GM19023 (cell line): ENCODE measurements around the gene HPS3.

Source experiments
- ATAC-seq: cut with Tn5 transposase; IDR thresholded peaks from one replicate; pipeline ENCODE4 v1.9.1; 2021; ENCODE audit warnings: mild to moderate bottlenecking, moderate library complexity; ENCODE audit not compliant: unreplicated experiment

HPS3 gene

DNA sequence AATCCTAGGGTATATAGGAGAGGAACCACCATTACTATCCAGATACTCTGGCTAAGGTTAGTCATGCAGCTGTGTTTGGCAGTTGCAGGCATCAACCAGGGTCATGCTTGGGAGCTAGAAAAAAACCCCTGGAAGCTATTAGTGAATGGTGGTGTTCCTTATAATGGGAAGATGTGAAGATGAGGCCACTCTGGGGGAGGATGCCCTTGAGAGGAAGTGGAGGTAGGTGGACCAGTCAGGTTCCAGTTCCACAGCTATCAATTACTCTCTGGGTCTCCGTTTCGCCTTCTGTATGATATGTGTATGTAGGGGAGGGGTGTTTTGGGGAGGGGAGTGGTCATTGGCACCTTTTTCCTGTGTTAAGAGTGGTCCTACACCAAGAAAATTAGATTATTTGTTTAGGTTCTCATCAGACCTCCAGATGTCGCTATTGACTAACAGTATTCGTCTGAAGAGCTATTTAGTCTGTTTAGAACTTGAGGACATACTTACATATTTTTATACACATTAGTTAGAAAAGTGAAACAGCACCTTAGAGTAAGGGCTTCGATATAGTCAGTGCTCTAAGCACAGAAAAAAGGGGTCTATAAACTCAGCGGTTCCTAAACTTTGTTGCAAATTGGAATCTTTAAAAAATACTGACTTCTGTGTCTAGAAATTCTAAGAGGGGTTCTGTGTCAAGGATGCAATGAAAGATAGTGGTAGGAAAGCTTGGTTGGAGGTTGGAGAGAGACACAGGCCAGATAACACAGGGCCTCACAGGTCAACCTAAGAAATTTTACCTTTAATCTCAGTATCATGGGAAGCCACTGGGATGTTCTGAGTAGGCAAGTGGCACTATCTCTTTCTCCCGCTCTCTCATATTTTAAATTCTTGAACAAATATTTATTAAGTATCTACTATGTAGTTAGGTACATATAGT is 9.1 kb upstream of the HPS3 start:
- ATAC-seq: peak; percentile 90

DNA sequence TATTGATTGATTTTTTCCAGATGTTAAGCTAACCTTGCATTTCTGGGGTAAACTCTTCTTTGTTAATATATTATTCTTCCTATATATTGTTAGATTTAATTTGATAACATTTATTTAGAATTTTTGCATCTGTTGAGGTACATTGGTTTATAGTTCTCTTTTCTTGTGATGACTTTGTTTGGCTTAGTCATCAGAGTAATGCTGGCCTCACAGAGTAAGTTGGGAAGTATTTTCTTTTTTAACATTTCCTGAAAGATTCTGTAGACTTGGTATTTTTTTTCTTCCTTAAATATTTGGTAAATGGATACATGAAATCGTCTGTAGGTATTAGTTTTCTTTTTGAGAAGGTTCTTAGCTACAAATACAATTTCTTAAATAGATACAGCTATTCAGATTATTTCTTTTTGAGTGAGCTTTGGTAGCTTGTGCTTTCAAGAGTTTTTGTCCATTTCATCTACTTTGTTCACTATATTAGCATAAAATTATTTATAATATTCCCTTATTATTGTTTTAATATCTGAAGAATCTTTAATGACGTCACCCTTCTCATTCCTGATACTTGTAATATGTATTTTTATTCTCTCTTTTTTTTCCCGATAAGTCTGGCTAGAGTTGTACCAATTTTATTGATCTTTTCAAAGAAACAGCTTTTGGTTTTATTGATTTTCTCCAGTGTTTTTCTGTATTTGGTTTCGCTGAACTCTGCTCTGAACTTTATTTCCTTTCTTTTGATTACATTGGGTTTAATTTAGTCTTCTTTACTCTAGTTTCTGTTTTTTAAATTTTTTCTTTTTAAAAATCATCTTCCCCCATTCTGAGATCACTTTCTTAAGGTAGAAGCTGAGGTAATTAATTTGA is 6.5 kb upstream of the HPS3 start:
- no peak for ATAC-seq

DNA sequence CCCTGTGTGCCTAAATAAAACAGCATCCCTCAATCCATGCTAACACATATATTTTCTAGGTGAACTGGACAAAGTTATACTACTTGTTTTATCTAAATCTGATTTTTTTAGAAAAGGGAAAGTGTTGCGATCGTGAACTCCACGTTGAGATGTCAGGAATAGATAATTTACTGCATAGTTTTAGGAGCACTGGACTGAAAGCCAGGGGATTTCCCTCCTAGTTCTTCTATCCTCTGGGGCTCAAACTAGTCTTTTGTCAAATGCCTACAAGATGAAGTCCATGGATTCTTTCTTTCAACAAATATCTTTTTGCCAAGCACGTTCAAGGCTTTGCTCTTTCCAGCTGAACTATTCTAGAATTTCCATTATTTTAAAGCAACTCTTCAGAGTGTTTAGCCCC is 617 bp upstream of the HPS3 start:
- ATAC-seq: peak; percentile 5

DNA sequence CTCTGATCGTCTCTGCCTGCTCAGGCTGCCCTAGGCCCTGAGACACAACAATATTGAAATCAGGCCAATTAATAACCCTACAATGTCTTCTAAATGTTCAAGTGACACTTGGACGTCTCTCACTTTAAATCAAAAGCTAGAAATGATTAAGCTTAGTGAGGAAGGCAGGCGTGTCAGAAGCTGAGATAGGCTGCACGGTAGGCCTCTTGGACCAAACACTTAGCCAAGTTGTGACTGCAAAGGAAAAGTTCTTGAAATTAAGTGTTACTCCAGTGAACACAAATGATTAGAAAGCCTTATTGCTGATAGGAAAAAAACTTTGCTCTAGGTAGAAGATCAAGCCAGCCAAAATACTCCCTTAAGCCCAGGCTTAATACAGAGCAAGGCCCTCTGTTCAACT is 2.2 kb downstream of the HPS3 start:
- ATAC-seq: no peak

DNA sequence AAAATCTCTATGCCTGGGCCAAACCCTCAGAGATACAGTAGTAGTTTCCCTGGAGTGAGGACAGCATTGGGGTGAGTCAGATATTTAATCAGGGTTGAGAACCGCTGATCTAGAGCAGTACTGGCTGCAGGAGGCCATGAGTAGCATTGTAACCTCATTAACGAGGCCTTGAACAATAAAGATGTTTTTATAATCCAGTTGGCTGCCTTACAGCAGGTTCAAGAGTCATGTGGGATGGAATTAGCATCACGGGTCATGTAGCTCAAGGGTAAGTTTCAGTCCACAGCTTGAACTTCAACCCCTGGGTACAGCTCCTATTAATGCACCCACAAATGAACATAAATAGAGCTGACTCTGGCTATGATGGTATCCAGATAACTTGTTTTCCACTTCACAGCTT is 5.1 kb downstream of the HPS3 start:
- no peak for ATAC-seq

DNA sequence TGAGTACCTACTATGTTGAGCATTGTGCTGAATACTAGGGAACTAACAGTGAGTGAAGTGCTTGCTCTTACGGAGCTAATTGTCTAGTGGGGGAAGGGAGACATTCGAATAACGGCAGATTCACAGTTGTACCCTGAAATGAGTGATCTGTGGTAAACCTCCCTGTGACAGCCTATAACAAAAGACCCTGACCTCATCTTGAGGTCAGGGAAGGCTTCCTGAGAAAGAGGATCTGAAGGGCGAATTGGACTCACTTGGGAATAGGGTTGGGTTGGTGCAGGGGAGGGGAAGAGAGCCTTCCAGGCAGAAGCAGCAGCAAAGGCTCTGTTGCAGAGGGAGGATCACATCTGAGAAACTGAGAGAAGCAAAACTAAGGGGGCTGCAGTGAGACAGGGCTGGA is 13.2 kb downstream of the HPS3 start:
- no peak for ATAC-seq

DNA sequence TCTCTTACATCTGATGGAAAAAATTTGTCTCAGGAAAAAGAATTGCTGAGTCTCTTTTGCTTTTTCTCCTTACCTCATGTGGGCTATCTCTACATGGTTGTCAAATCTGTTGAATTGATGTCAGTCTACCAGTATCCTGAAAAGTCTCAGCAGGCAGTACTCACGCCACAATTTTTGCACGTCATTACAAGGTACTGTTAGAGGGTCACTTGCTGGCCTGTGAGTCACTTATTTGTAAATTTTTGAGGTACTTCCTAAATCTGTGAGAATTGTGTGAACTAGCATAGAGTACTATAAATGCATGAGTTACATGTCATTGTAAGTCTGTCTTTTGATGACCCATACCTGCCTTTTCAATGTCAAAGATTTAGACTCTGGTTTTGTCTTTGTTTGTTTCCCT is 15.9 kb downstream of the HPS3 start:
- no peak for ATAC-seq

DNA sequence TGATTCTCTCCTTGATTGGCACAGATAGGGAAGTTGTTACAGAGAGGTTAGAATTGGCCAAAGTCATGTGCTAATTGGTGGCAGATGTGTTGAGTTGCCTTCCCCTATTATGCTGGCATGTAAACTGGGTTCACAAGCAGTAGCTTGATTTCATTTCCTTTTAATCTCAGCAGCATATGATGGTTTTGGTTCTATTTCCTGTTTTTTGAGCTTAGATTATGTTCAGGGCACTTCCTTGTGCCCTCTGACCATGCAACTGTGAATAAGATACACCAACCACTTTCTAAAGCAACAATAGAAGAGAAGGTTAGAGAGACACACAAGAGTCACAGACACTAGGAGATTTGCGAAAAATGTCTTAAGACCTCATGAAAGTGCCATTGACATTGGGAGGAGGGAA is 16.5 kb downstream of the HPS3 start:
- no peak for ATAC-seq

DNA sequence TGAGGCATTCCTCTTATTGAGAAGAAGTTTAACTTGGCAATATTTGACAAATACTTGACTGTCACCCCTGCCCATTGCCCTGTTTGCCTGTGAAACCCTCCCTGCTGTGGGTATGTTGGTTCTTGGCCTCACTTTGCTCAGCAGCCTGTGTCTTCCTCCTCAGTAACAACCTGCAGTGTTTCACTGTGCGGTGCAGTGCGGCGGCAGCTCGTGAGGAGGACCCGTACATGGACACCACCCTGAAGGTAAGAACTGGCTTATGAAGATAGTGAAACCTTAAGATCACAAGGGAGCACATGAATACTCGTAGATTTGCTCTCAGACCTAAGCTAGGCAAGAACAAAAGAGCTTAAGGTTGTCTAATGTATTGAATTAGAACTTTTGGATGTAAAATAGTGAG is 21.0 kb downstream of the HPS3 start:
- no peak for ATAC-seq

DNA sequence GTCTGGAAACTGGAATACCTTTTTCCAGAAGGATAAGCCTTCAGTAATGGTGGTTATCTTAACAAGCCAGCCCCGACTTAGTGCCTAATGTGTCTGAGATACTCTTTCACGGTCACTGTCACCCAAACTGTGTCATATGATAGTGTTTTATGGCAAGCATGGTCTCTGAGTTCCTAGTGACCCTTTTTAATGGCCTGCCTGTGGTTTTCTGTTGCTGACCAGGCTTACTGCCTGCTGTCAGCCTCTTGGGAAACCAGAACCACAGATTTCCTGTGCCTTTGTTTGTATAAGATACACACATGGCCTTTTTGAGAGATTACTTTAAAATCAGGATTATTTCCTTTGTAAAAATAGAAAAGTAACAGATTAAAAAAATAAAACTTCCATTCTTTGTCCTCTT is 22.4 kb downstream of the HPS3 start:
- ATAC-seq: no peak

DNA sequence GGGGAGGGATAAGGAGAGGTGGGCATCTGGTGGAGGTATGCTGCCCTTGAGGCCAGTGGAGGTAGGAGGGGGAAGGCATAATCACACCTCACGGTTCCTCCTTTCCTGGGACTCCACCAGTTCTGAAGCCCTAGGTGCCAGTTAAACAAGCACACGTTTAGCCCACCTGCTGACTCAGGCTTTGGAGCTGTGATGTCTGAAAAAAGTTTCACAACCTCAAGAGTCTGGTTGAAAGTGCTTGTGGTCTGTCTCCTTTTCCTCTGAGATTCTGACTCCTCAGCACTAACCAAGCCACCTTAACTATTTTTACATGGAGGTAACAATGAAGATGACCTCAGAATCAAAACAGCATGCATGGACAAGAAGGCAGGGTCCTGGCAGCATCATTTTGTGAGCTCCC is 23.0 kb downstream of the HPS3 start:
- ATAC-seq: peak; percentile 88

DNA sequence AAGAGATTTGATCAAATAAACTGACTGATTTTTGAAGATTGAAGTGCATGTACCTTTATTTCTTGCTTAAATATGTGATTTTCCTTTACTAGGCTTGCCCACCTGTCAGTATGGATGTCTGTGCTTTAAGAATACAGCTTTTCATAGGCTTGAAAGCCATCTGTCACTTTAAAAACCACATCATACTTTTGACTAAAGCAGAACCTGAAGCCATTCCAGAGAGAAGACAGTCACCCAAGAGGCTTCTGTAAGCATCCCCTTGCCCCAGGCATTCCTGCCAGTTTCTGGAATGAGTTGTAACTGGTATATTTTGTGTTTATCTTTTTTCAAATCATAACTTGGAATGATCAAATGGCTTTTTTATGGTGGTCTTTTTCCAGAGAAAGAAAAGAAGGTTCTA is 24.0 kb downstream of the HPS3 start:
- ATAC-seq: no peak

DNA sequence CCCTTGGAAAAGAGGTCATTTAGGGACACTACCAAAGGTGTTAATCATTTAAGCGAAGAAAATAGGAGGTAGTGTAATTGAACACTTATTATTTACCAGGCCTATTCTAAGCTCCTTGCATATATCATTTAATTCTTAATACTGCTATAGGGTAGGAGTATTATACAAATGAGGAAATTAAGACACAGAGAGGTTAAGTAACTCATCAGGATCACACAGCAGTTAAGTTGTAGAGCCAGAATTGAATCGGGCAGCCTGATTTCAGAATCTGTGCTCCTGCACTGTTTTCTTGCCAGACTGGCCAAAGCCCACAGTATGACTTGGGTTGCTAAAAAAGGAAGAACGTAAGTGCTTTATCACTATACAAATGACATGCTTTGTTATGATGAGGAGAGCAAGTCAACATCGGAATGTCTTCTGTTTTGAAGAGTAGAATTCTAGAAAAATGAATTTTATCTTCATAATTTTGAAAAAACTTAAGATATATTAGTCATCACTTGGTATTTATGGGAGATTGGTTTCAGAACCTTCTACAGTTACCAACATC is 31.4 kb downstream of the HPS3 start:
- ATAC-seq: no peak

DNA sequence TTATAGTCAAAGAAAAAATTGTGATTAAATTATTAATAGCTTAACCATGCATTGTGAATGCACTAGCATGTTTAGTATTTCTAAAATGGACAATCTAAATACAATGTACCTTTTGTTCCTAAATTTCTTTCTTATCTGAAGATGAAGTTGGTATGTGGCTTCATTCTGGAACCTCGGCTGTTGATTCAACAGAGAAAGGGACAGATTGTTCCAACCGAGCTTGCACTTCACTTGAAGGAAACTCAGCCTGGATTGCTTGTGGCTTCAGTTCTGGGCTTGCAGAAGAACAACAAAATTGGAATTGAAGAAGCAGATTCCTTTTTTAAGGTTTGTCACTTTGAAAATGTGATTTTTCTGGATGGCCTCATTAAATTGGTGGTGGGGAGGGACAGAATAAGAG is 32.6 kb downstream of the HPS3 start:
- ATAC-seq: no peak

DNA sequence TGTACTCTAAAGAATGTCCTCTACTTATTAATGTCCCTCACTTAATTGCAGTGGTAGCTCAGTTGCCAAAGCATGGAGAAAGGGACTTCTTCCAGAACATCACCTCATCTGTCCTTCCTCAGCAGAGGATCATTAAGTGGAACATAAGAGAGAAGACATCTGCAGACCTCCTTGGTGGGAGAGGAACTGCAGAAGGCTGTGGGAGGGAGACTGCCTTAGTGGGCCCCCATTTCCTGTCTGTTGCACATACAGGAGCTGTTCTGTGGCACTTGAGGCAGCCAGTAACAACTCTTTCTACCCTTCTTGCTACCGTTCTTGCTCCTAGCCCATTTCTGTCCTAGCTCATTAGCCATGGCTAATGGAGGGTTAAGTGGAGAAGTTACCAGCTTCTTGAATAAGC is 33.6 kb downstream of the HPS3 start:
- no peak for ATAC-seq

DNA sequence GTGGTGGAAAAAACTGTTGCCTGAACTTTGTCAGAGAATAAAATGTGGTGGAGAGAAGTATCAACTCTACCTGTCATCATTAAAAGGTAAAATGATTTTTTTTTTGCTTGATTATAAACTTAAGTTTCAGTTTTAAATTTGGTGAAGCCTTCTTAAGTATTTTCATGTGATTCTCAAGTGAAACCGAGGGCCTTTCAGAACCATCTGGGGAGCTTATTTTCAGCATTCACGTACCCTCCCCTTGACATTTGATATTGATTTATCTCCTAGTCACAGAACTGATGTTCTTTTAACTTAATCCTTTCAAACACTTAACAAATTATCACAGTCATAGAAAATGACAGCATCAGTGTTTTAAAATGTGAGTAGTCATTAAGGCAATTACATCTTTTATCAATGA is 38.5 kb downstream of the HPS3 start:
- no peak for ATAC-seq

DNA sequence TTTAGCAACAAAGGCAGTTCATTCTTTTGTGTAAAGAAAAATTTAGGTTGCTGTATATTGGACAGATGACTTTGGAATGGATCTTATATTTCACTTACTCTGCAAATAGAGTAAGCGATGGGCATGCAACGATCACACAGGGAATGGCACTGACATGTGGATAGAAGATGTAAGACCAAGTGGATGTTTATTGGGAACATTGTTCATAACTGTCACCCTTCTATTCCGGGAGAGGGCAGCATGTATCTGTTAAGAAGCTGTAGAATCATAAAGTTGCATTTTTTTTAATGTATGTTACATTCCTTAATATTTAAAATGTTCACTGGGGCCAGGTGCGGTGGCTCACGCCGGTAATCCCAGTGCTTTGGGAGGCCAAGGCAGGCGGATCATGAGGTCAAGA is 41.2 kb downstream of the HPS3 start:
- ATAC-seq: no peak

DNA sequence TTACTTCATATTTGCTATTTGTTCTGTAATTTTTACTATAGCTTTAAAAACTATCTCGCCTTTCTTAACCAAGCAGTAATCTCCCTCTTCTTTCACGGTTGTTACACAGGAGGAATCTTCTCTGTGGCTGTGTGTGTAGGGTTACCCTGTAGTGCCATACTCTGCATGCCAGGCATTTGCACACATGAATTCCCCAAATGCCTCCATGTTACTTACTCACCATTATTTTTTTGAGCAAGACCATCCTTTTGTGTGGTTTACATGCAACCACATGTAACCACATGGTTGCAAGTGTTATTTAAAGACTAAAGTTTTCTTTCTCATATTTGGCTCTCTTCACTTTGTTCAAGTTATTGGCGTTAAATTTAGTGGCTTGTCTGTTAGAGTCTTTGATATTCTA is 45.5 kb downstream of the HPS3 start:
- ATAC-seq: peak; percentile 89

DNA sequence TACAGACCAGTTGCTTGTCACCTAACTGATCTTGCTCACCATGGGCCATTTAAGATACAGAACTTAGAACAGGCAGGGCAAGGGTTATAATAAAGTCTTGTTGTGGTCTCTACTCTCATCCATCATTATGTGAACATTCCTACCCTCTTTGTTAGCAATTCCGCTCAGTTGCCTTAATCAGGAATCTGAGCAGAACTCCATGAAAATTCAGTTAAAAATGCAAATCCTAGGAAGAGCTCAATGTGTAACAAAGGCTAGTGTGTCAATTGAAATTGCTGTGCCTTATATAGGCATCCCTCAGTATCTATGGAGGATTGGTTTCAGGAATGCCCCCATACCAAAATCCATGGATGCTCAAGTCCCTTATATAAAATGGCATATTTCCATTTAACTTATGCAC is 47.7 kb downstream of the HPS3 start:
- no peak for ATAC-seq

DNA sequence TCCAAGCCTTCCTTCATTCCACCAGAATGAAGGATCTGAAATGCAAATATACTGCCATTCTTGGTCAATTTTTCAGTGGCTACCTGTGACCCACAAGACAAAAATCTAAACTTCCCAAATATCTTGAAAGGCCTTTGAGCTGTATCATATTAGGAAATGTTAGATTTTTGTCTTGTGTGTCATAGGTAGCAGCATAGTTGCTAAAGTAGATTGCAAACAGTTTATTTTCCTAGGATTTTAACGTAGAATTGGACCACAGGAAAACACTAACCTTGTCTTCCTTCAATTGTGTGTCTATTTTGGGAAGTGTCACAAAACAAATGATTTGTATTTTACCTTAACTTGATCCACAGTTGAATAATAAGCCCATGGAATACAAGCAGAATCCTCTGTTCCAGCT is 49.8 kb downstream of the HPS3 start:
- no peak for ATAC-seq

DNA sequence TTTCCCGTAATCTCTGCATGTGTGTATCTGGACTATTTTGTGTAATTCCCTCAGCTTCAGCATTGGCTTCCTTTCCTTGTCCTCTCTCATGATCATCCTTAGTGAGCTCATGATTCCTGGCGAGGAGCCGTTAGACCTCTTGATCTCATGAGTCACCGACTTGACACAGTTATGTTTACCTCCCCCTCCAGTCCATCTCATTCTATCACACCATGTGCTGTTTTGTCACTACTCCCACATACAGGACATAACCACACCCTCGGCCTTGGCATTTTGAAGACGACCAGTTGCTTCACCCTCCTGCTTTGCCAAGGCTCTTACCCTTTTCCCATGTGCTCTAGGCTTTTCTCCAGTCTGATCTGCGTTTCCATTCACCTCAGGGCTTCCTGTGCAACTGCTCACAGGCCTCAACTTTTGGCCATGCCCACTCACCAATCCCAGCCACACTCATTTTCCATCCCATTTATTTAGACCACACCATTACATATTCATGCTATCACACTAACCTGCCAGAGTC is 50.7 kb downstream of the HPS3 start:
- ATAC-seq: no peak

DNA sequence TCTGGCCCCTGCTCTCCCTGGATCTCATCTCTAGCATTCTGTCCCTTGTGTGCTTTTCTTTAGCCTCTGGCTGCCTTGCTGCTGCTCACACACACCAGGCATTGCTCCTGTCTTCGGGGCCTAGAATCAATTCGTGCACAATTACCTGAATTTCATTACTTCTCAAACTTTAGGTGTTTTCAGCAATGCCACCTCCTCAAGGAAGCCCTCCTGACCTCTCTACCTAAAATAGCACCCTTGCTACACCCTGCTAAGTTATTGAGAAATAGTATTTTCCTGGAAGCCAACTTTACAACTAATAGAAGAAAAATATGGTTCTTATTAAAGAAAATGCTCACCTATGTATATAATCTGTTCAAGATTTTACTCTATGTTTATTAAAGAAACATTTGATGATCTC is 51.7 kb downstream of the HPS3 start:
- ATAC-seq: no peak
